Stimulated activated CD4-positive, alpha-beta T cell treated with anti-CD3 and anti-CD28 coated beads, Interleukin-2, amount 100 ng/mL, for 24 hours (primary cell): ENCODE results near the gene RGS4.
"Not testable (repeated sequence)": the region's sequence is repeated elsewhere in the genome, so short reads cannot be mapped to it uniquely, and the experiment has no call there.

Experiments used
- DNase-seq, 2 donors: peaks; one replicate each; pipeline ENCODE4 v3.0.0-alpha.2; 2020

Gene RGS4

DNA sequence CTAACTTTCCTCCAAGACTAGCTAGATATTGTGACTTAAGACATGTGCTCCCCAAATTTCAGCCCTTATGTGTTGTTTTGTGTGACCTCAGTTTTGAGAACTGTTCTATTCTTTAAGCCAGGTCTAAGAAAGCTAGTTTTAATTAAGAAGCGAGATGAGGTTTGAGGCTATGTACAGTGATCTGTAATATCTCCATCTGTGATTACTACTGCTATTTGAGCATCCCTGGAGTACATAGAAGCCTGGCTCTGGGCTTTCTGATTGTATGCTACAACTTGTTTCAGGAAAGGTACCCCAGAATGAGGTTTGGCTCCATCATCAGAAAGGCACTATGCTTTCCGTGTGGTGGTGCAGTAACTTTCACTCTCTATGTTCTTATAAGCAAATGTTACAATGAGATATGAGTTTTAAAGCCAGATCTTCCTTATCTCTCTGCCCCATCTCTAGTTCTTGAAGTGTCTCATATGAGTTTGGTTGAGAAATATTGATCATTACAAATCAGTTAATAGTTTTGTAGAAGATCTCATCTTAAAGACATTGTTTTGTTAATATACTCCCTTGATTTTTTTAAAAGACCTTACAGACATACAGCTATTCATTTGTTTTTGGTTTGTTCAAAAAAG, 605 bp downstream of the RGS4 start:
- DNase-seq, result no peak

GRCh38 chr1:163071405-163072255, 2.5 kb downstream of the RGS4 start:
- peak; percentile 28 to 54 for DNase-seq

GRCh38 chr1:163072658-163073057, 3.5 kb downstream of the RGS4 start:
- no peak for DNase-seq

DNA sequence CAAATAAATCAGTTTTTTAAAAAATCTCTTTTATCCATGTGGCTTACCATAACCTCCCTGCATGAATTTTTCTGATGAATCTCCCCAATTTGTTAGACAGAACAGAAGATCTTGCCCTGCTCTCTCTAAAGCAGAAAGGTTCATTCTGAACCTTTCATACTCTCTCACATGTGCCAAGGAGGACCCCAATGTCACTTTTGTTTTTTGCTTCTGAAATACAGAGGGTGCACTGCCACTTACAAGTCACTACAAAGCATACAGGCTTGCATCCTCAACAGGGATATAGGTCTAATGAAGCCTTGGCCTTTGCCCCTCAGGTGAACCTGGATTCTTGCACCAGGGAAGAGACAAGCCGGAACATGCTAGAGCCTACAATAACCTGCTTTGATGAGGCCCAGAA, 4.8 kb downstream of the RGS4 start:
- no peak for DNase-seq

DNA sequence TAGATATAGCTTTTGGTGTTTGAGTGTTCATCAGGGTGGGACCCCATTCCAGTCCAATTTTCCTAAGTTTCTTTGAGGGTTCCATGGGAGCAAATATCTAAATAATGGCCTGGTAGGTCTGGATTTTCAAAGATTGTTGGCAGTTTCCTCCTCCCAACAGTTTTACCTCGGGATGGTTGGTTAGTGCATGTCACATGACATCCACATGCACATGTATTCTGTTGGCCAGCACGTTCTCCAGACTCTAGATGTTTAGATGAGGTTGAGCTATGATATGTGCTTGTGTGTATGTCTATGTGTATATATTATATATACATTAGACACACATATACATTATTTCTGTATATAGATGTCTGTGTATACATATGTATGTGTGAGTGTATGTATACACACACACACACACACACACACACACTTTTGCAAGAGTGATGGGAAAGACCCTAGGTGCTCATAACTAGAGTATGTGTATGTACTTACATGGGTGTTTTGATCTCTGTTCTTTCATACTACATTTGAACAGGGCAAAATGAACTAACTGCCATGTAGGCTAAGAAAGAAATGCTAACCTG, 5.6 kb downstream of the RGS4 start:
- no peak for DNase-seq

DNA sequence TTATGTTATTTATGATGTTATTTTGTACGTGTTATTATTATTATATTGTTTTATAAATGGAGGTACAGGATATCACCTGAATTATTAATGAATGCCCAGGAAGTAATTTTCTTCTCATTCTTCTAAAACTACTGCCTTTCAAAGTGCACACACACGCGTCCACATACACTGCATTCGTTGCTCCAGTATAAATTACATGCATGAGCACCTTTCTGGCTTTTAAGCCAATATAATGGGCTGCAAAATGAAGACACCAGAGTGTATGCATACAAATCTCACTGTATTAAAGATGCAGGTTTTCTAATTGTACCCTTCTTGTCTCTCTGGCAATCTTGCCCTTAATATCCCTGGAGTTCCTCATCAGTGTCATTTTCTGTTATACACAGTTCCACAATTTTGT, 6.9 kb downstream of the RGS4 start:
- DNase-seq, result no peak

DNA sequence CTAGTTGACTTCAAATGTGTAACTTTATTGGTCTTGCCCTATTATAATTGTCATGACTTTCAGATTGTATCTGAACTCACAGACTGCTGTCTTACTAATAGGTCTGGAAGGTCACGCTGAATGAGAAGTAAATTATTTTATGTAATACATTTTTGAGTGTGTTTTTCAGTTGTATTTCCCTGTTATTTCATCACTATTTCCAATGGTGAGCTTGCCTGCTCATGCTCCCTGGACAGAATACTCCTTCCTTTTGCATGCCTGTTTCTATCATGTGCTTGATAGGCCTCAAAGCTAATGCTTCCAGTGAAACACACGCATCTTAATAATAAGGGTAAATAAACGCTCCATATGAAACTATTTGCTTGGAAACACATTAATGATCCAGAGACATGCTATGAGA, 7.3 kb downstream of the RGS4 start:
- DNase-seq, result no peak

DNA sequence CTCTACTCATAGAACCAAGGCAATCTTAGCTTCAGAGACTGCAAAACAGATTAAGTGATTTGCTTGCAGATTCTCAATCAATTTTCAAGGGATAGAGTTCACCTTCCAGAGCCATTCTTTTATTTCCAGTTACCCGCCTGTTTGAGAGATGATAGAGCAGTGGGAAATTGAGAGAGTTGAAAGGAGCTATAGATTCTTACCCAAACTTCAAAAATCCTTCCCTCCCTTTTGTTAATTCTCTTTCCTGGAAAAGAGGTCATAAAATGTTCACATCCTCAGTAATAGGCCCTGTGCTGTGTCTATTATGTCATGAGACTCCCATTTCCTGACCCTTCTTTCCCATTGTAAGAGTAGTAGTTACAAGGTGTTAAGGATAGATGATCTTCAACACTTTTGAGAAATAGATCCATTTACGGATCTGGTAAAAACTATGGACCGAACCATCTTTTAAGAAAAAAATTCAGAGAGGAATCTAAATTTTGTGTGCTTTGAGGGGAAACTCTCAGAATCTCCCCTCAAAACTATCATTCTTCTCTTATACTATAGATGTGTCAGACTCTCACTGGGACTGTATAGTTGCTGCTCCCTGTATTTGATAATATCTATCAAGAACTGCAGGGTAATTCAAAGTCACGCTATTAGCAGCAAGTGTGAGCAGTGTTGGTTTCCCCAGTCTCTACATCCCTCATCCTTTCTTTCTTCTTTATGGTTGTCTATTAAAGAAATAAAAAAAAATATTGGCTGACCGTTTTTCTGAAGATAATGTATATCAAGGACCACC, 8.0 kb downstream of the RGS4 start:
- DNase-seq, result no peak

DNA sequence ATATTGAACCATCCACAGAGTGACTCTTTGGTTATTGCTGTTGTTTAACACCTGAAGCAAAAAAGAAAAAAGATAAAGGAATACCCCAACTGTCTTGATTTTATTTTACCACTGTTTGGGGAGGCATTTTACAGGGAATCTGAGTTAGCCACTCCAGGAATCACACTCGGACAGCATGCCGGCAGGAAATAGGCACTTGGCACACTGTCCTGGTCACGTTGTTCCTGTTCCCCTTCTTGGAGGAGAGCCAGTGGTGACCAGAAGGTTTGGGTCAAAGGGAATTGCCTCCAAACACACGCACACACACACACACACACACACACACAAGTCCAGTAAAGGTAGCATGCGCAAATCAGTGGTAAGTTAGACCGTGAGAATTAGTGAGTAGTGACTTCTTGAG, 13.8 kb downstream of the RGS4 start:
- DNase-seq, result no peak

DNA sequence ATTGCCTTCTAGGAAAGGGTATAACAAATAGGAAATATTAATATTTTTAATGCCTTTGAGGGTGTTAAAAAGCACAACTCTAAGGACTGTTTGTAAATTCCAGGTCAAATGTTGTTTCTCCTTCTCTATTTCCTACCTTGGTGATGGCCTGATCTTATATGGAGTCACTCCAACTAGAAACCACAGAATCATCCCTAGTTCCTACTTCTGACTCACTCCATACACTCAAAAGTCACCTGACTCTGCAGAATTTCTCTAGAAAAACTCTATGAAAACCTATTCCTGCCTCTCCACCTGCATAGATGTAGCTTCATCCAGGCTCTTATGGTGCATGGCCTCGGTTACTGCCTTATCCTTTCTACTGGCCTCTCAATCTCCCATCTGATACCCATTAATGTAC, 14.5 kb downstream of the RGS4 start:
- DNase-seq, result no peak

- DNase-seq, result no peak
Measured at GRCh38 chr1:163084330-163084729, 15.2 kb downstream of the RGS4 start.

GRCh38 chr1:163085041-163085903, 16.1 kb downstream of the RGS4 start:
- DNase-seq, result no peak

DNA sequence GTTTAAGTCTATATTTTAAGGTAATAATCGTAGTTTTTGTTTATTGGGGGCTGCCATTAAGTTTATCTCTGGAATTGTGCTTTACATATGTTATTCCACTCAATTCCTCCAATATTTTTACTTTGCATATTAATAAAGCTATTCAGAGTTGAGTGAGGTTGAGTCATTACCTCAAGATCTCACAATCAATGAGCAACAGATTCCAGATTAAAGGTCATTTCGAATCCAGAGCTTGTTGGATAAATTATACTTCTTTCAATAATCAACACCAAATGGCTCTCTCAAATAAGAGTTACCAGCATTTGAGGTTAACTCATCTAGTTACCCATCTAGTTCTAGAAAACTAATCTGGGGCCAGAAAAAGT, 16.7 kb downstream of the RGS4 start:
- DNase-seq, result no peak

- DNase-seq, result not testable (repeated sequence)
Measured at GRCh38 chr1:163089117-163089516, 20.0 kb downstream of the RGS4 start.

- no peak for DNase-seq
Measured at GRCh38 chr1:163090321-163090945, 21.3 kb downstream of the RGS4 start.

GRCh38 chr1:163093169-163093568, 24.0 kb downstream of the RGS4 start:
- no peak for DNase-seq

GRCh38 chr1:163093579-163093978, 24.4 kb downstream of the RGS4 start:
- DNase-seq, result no peak

DNA sequence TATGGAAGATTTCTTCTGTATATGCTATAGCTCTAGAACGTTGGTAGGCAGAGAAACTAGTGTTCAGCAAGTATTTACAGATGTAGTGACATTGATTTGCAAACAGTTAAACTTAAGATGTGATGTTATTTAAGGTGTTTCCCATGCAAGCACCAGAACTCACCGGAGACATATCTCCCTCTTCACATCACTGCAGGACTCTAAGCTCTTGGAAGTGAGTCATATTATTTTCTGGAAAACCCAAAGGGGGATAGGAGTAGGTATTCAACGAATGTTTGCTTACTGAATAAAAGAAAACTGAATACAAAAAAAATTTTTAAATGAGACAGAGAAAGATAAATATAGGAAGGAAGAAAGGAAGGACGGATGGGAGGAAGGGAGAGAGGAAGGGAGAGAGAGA, 25.0 kb downstream of the RGS4 start:
- DNase-seq, result no peak

- no peak for DNase-seq
Measured at GRCh38 chr1:163094589-163094988, 25.4 kb downstream of the RGS4 start.

- no peak for DNase-seq
Measured at GRCh38 chr1:163095213-163095612, 26.1 kb downstream of the RGS4 start.

DNA sequence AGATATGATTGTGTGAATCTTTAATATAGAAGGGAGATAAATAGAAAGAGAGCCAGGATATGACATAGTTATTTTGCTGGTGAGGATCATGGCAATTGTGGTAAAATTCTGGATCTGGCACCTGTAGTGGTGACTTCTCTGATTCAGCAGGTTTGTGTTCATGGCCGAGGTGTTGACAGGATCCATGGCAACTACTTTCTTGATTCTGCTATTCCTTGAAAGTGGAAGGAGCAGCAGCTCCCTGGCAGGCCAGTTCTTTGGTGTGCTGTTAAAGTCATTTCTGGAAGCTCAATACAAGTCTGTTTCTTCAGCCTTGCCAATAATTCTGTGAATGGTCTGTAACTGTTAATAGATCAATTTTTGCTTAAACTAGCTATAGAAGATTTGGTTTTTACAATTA, 33.4 kb downstream of the RGS4 start:
- no peak for DNase-seq
